ENCODE data around the gene TNFRSF14.
"Not testable (repeated sequence)": the region's sequence is repeated elsewhere in the genome, so short reads cannot be mapped to it uniquely, and the experiment has no call there.

Gene TNFRSF14

GRCh38 chr1:2571348-2571747 is 15.2 kb downstream of the TNFRSF14 start:
- H3K4me3 ChIP-seq (ENCODE audit: low read depth, low read length): no peak overlapping the region
- DNase-seq (ENCODE audit: low read depth): no peak
- TF ChIP-seq CTCF (conservative IDR thresholded peaks at IDR 0.05; ENCODE audit: low read depth, low read length): no peak

- no peak for DNase-seq (ENCODE audit: low read depth)
- no peak for TF ChIP-seq CTCF (conservative IDR thresholded peaks at IDR 0.05; ENCODE audit: low read depth, low read length)
Observed at GRCh38 chr1:2573250-2573920, 17.2 kb downstream of the TNFRSF14 start.

GRCh38 chr1:2574350-2574749 is 18.2 kb downstream of the TNFRSF14 start:
- no peak for TF ChIP-seq CTCF (conservative IDR thresholded peaks at IDR 0.05; ENCODE audit: low read depth, low read length)
- DNase-seq (ENCODE audit: low read depth): no peak

More at GRCh38 chr1:2573250-2573920, 17.2 kb downstream of the TNFRSF14 start:
- no peak overlapping the region for H3K4me3 ChIP-seq (ENCODE audit: low read depth, low read length)

GRCh38 chr1:2575801-2576663 is 19.9 kb downstream of the TNFRSF14 start:
- DNase-seq (ENCODE audit: low read depth): no peak
- no peak overlapping the region for H3K4me3 ChIP-seq (ENCODE audit: low read depth, low read length)
- TF ChIP-seq CTCF (conservative IDR thresholded peaks at IDR 0.05; ENCODE audit: low read depth, low read length): no peak

More at GRCh38 chr1:2574350-2574749, 18.2 kb downstream of the TNFRSF14 start:
- no peak overlapping the region for H3K4me3 ChIP-seq (ENCODE audit: low read depth, low read length)

- not testable (repeated sequence) for H3K4me3 ChIP-seq (ENCODE audit: low read depth, low read length); DNase-seq (ENCODE audit: low read depth)
Observed at GRCh38 chr1:2577565-2578075, 21.4 kb downstream of the TNFRSF14 start.

- H3K4me3 ChIP-seq (ENCODE audit: low read depth, low read length): no peak overlapping the region
- no peak for DNase-seq (ENCODE audit: low read depth)
- no peak for TF ChIP-seq CTCF (conservative IDR thresholded peaks at IDR 0.05; ENCODE audit: low read depth, low read length)
Observed at GRCh38 chr1:2578758-2579118, 22.6 kb downstream of the TNFRSF14 start.

- DNase-seq (ENCODE audit: low read depth): no peak
- H3K4me3 ChIP-seq (ENCODE audit: low read depth, low read length): no peak overlapping the region
- TF ChIP-seq CTCF (conservative IDR thresholded peaks at IDR 0.05; ENCODE audit: low read depth, low read length): no peak
Observed at GRCh38 chr1:2580691-2581090, 24.5 kb downstream of the TNFRSF14 start.

Data from choroid plexus epithelial cell (primary cell).